DMS153 treated with DMSO at 0.1 percent for 48 hours (cell line): ENCODE data around the gene NSF.
"Not testable (repeated sequence)": the region's sequence is repeated elsewhere in the genome, so short reads cannot be mapped to it uniquely, and the experiment has no call there.

ENCODE experiments used
- DNase-seq: peaks from one replicate; lab custom pipeline; 2025; ENCODE audit not compliant: unreplicated experiment; lab: John Stamatoyannopoulos, UW

Gene NSF

DNA sequence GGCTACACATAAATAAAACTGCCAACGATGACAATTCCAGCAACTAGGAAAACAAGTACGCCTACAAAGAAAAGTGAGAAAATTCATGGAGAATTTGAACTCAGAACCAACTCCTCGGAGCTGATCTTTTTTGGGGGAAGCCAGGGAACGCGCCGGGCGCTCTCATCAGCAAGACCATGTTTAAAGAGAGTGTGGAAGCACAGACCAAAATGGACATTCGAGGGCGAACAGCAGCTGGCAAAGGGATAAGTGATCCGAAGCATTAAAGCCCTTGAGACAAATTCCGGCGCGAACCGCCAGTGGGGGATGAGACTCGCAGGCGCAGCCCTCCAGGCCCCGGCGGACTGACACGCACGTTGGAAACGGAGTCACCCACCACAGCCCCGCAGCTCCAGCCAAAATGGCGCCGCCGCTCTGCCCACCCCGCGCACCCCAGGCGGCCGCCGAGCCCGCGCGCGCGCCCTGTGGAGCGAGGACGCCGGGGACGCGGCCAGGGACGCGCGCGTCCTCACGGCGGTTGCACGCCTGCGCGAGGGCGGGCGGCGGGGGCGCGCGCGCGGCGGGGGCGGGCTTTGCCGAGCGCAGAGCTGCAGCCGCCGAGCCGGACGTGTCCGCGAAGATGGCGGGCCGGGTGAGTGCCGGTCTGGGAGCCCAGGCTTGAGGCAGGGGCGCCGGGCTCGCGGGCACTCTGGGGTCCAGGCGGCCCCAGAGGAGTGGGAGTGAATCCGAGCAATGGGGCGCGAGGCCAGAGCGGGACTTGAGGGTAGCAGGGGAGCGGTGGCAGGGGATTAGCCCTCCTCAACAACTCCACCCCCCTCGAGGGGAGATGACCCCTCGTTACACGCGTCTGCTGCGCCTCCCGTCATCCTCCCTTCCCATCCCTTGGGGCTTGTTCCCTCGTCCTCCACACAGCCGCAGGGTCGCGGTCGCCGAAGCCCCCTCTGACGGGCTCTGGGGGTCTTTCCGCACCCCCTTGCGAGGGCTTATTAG, at the start of gene NSF:
Gene NSF (plus strand): TSS at position 513 of the 990 bp plus-strand sequence. CDS start 107 bp downstream, at position 620.
- DNase-seq = not testable (repeated sequence)

DNA sequence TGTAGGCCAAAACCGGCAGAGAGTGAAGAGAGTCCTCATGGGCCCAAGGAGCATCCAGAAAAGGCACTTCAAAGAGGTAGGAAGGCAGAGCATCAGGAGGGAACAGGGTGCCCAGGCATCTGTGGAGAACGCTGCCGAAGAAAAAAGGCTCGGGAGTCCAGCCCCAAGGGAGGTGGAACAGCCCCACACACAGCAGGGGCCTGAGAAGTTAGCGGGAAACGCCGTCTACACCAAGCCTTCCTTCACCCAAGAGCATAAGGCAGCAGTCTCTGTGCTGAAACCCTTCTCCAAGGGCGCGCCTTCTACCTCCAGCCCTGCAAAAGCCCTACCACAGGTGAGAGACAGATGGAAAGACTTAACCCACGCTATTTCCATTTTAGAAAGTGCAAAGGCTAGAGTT, 41.9 kb upstream of the NSF start:
- not testable (repeated sequence) for DNase-seq

- DNase-seq = not testable (repeated sequence)
Measured at GRCh38 chr17:46559155-46559554, 31.3 kb upstream of the NSF start.

DNA sequence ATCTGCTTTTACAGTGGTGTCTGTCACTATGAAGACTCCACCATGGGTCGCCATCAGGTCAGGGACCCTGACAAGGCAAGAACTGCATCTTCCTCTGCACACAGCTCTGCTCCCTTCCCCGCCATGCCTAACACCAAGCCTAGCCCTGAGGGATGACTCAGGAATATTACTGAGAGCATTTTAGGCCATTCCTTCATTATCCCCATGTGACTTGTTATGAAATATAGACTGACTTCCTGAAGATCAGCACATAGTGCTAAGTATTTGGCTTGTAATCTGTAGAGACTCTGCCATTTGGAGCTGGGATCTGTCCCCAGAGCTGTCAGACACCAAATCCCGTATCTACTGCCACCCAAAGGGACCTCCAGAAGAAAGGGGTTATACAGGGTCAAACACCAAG, 30.4 kb upstream of the NSF start:
- DNase-seq = not testable (repeated sequence)

- not testable (repeated sequence) for DNase-seq
Measured at GRCh38 chr17:46566284-46566683, 24.2 kb upstream of the NSF start.

- not testable (repeated sequence) for DNase-seq
Measured at GRCh38 chr17:46566980-46567379, 23.5 kb upstream of the NSF start.

GRCh38 chr17:46571796-46572195, 18.7 kb upstream of the NSF start:
- DNase-seq = not testable (repeated sequence)

- not testable (repeated sequence) for DNase-seq
Measured at GRCh38 chr17:46579083-46580075, 11.1 kb upstream of the NSF start, which contains the start of gene ARL17A. Gene ARL17A (minus strand): TSS chr17:46579691. CDS start chr17:46576322, 3,369 bp downstream.

DNA sequence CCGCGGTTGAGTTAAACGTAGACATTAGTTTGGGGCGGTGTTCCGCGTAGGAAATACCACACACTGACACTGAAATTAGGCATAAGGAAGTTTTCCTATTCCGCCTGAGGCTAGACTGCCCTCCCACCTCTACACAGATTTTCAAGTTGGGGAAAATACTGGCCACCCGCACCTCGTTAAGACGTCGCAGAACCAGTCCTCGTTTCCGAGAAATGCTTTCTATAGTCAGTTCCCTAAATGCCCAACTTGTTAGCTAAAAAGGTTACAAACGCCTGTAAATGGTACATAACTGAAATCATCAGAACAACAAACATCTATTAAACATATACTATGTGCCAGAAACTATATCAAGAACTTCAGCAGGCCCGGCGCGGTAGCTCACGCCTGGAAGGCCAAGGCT, 10.4 kb upstream of the NSF start:
- DNase-seq = not testable (repeated sequence)

GRCh38 chr17:46585444-46585843, 5.0 kb upstream of the NSF start:
- not testable (repeated sequence) for DNase-seq

DNA sequence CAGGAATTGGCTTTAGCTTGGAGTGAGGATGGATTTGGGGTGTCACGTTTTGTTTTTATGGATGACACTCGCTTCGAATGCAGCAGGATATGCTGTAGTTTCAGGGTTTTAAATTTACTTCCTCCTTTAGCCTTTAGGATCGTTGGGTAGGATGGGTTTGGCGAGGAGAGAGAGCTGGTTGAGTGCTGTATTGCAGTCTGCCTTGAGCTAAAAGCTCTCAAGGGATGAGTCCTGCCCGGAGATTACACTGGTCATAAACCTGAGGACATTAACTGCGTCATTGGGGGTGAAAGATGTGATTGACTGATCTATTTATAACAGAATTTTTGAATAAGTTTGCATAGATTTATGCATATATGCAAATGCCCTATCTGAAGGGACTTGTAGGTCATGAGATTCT, 863 bp downstream of the NSF start:
- not testable (repeated sequence) for DNase-seq

GRCh38 chr17:46598344-46598931, 8.0 kb downstream of the NSF start:
- not testable (repeated sequence) for DNase-seq

- not testable (repeated sequence) for DNase-seq
Measured at GRCh38 chr17:46600767-46601166, 10.3 kb downstream of the NSF start.

- not testable (repeated sequence) for DNase-seq
Measured at GRCh38 chr17:46603125-46603524, 12.7 kb downstream of the NSF start.

DNA sequence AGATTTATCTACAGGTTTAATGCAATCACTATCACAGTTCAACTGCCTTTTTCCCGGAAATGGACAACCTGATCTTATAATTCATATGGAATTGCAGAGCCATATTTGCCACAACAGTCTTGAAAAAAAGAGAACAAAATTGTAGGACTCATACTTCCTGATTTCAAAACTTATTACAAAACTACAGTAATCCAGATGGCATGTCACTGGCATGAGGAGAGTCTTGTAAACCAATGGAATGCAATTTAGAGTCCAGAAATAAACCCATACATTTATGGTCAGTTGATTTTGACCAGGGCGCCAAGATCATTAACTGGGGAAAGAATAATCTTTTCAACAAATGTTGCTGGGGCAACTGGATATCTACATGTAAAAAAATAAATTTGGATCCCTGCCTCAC, 20.8 kb downstream of the NSF start:
- not testable (repeated sequence) for DNase-seq

GRCh38 chr17:46613876-46614275, 23.4 kb downstream of the NSF start:
- DNase-seq = not testable (repeated sequence)

DNA sequence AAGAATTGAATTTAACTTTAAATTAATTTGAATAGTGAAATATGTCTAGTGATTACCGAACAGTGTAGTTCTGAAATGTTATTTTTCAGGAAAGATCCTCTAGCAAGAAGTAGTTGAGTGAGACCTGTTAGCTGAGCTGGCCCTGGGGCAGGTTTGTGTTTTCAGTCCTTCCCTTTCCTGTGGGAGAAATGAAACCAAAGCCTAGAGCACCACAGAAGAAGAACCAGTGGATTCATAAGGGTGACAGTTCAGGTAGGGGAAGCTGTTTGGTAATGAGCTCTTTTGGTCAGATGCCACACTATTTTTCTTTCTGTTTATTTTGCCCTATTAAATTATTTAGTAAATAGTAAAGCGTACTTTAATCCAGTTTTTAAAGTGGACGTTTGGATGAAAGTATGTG, 26.7 kb downstream of the NSF start:
- not testable (repeated sequence) for DNase-seq

DNA sequence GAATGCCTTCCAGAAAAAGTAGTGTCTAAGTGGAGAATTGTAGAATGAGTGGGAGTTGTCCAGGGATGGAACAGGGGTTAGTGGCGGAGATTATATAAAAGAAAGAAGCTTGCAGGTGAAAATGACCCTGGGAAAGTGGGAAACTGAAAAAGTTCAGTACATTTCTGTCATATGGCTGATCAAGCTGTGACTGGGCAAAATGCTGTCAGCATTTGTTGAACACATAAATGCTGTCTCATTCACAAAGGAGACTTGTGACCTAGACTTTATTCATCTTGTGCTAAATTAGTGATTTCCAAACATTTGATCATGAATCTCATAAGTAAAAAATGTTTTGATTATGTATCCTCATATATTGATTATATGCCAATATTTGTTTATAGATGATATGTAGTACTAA, 28.5 kb downstream of the NSF start:
- DNase-seq = not testable (repeated sequence)

DNA sequence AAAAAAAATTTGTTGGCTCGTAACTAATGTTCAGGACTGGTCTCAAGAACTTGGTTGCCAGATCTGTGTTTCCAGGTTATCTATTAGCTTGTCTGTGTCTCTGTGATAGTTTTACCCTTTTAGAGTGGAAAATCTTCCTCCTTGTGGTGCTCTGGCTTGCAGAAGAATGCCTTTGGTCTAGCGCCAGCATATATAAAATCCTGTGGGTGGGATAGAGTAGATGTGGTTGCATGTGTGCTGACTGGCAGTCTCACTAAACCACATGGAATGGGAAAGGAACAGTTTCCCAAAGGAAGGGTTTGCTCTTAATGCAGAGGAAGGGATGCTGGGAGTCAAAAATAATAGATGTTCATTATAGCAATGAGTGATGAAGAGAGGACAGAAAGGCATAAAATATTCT, 33.3 kb downstream of the NSF start:
- not testable (repeated sequence) for DNase-seq

DNA sequence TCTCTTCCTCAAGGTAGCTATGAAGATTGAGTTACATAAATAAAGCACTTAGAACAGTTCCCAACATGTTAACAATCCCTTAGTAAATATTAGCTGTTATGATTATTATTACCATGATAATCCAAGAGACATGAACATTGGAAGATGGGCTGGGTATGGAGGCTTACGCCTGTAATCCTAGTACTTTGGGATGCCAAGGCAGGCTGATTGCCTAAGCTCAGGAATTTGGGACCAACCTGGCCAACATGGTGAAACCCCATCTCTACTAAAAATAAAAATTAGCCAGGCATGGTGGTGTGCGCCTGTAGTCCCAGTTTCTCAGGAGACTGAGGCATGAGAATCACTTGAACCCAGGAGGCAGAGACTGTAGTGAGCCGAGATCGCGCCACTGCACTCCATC, 34.3 kb downstream of the NSF start:
- DNase-seq = not testable (repeated sequence)

DNA sequence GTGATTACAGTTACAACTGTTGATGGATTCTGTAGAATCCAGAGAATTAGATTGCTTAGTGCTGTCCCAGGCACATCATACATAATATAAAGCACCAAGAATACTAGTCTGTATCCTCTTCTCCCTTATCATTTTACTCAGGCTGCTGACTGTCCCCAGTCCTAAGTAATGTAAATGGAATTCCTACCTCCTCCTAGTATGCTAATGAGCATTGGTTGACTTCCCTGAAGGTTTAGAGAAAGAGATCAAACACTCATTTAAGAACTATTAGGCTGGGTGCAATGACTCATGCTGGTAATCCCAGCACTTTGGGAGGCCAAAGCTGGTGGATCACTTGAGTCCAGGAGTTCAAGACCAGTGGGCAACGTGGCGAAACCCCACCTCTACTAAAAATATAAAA, 37.0 kb downstream of the NSF start:
- DNase-seq = not testable (repeated sequence)
